RPMI8226 (cell line): ENCODE data around the gene IRX4.
A peak's percentile ranks its signal among the peaks of the same experiment; 100 is the strongest.

Experiments used
- DNase-seq: peaks from one replicate; pipeline ENCODE4 v3.0.0-alpha.2; 2015

The IRX4 gene

GRCh38 chr5:1882337-1883119 is at the start of gene IRX4:
Gene IRX4, minus strand, starts transcription at chr5:1882925. Its CDS starts 278 bp downstream, at chr5:1882647.
- DNase-seq, result no peak

DNA sequence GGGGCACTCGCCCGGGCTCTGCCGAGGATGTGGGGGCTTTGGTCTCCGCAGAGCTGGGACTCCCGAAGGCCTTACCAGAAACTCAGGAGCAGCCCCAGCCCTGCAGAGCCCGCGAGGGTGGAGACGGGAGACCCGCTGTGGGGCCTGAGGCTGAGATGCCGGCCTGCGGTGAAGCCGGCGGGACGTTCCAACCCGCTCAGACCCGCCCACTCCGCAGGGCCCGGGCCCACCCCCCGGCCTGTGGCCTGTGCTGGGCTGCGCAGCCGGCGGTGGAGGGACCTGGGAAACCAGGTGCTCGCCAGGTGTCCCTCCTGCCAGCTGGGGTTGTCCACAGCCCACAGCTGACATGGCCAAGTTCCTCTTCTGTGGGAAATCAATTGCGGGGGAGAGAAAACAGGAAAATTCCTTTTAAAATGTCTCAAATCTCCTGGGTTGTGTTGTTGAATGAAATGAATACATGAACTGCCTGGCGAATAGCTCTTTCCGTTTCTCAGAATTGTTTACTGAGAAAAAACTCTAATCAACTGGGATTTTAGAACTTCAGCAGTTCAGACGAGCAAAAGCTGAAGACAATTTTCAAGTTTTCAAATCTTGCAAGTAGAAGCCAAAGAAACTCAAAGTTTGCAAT is 49.0 kb upstream of the IRX4 start:
- DNase-seq, result peak; percentile 96

GRCh38 chr5:1930880-1931603 is 48.3 kb upstream of the IRX4 start:
- DNase-seq, result peak; percentile 76

DNA sequence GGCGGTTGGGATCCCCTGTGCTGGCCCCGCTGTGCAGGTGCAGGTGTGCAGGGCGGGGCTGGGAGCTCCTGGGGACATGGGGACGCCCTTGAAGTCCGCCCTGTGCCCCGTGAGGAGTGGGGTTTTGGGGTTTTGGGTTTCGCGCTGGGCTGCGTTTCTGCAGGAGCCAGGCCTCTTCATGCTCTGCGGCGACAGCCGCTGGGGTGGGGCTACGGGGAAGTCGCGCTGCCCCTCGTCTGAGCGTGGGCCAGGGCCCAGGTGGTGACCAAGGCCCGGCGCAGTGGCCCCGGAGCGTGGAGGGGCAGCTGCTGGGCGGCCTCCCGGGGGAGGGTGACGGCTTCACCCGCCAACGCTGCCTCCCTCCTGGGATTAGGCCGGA is 47.8 kb upstream of the IRX4 start:
- peak; percentile 93 for DNase-seq

- no peak for DNase-seq
Measured at GRCh38 chr5:1929108-1929991, 46.6 kb upstream of the IRX4 start.

DNA sequence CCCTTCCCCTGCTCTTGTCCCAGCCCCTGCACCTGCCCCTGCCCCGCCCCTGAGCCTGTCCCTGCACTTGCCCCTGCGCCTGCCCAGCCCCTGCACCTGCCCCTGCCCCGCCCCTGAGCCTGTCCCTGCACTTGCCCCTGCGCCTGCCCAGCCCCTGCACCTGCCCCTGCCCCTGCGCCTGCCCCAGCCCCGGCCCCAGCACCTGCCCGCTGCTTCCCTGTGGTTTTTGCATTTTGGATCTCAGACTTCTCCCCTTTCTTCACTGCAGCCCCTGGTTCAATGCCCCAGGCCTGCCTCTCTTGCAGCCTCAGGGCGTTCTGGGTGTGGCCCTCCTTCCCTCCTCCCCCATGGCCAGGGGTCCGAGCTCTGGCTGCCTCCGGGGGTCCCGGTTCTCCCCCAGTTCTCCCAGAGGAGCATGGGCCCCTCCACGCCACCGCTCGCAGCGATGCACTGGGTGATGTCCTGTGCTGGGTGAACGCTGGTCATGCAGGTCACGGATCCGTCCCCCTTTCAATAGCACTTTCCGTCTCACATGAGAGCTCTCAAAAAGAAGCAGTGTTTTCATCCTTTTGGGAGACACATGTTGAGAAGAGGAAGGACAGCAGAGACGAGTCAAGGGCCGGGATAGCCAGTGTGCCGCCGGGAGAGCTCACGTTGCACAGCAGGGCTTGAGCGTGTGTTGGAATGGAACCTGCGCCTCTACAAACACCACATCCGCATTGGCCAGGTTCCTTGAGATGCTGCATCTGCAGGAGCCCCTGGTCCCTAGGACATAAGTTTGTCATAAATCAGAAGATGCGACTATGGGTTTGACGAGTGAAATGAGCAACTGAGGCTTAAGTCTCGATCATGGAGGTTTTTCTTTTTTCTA is 44.0 kb upstream of the IRX4 start:
- DNase-seq, result peak; percentile 68

GRCh38 chr5:1926071-1926440 is 43.3 kb upstream of the IRX4 start:
- DNase-seq, result peak; percentile 84

- DNase-seq, result no peak
Measured at GRCh38 chr5:1925111-1926070, 42.7 kb upstream of the IRX4 start.

DNA sequence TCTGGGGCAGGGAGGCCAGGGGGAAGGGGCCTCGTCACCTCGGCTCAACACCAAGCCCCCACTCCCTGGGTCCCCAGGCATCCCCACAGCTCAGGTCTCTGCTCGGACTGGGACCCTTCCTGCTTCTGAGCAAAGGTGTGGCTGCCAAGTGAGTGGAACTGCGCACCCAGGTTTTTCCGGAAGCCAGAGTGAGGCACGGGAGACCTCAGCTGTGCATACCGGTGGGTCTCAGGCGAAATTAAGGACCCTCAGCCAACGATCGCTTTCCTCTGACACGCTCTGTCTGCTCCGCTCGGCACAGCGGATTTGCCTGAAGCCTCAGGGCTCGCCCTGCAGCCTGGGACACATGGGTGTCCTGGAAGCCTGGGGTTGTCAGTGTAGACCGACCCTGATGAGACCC is 41.0 kb upstream of the IRX4 start:
- DNase-seq, result no peak

GRCh38 chr5:1923341-1923740 is 40.6 kb upstream of the IRX4 start:
- no peak for DNase-seq

DNA sequence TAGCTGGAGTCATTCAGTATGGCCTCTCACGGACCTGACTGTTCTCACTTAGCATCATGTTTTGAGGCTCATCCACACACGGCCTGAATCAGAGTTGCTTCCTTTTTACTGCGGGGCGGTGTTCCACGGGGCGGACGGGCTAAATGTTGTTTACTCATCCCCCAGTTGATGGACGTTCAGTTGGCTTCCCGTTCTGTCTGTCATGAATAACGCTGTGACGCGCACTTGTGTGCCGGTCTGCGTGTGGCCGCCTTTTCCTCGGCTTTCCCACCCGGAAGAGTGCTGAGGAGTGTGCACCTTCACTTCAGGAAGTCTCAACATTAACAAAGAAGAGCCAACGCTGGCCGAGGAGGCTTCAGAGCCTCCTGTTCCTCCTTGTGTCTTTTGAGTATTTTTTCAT is 39.0 kb upstream of the IRX4 start:
- DNase-seq, result no peak

GRCh38 chr5:1919750-1920149 is 37.0 kb upstream of the IRX4 start:
- DNase-seq, result no peak

DNA sequence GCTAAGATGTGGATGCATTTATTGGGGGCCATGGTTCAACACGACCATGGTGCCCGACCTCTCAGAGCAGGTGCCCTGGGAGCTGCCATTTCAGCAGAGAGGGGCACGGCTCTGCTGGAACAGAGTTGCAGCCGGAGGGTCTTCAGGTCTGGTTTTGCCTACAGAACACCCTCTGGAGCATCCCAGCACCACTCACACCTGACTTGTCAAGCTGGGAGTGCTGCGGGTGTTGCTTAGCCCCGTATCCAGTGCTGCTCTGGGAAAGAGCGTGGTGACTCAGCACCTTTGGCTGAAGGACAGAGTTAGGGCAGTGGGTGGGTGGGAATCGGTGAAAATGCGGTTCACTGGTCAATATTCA is 36.5 kb upstream of the IRX4 start:
- no peak for DNase-seq

DNA sequence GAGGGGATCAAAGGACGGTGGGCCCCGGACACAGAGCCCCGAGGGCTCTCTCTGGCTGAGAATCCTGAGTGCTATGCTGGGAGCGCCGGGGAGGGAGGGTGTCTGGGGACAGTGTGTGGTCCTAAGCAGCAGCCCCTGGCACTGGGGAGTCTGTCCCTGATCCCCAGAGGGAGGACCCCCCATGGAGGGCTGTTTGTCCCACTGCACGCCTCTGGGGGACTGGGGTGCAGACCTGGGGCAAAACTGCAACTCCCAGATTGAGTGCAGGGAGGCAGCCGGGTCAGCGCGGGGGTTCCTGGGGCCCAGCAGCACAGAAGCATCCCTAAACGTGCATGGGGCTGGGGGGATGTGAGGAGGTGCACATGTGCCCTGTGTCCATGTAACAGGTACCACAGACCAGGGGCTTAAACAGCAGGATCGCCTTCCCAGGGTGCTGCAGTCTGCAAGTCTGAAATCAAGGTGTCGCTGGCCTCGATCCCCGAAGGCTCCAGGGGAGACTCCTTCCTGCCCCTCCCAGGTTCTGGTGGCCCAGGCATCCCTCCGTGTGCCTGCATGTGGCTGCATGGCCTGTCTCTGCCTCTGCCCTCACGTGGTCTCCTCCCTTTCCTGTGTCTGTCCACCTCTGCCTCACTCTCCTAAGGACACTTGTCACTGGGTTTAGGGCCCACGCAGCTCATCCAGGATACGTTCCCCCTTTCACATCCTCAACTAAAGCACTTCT is 35.9 kb upstream of the IRX4 start:
- DNase-seq, result no peak

DNA sequence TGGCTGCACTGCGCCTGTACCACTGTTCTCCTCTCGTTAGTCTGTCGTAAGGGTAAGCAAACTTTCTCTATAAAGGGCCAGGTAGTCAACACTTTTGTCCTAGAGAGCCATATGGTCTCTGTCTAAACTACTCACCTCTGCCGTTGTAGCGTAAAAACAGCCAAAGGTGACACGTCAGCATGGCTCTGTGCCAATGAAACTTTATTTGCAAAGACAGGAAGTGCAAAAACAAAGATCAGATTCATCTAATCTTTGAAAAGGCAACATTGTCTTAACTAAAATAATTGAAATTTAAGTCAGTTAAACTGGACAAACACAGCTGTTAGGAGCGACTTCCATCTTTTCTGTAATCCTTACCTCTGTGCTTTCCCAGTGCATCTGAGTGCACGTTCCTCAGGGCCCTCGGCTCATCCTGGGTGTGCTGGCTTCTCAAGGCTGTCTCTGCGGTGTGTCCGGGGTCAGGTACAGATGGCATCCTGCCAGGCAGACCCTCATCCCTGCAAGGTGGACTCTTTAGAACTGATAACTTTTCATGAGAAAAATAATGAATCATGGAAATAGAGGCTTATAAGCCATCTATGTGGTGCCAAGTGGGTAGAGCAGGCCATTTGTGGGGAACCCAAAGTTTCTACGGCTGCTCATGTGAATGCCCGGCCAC is 35.2 kb upstream of the IRX4 start:
- peak; percentile 87 for DNase-seq

DNA sequence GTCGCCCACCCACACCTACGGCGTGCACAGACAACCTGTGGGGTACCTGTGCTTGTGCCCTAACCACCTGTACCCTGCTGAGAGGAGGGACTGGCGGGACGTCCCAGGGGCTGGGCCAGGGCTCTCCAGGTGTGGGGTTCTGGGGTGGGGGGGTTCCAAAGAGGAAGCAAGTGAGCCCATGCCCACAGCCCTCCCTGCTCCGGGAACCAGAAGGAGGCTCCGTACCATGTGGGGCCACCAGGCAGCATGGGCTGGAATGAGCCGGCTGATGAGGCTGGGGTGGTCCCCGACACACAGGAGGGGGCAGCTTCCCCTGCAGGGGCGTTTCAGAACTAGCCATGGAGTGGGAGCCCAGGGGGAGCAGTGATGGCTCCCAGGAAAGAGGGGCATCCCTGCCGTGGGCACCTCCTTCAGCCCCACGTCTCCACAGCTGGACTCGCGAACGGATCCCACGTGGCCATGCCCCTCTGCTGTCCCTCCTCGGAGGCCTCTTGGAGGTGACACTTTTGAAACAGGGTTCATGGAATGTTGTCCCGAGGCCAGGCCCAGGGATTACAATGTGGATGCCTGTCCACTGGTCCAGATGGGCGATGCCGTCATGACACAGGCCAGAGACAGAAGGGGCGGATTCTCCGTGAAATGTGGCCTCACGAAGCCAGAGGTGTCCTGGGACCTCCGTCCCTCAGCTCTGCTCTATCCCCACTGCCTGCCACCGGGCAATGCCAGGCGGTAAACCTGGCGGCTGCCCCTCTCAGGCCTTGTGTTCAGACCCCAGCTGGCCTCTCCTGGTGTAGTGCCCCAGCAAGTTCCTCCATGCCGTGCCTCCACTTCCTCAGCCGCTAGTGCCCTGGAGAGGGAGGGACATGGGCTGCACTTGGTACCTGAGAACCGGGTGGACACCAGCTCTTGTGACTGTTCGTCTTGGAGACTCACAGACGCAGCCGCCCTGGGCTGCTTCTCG is 33.6 kb upstream of the IRX4 start:
- no peak for DNase-seq

DNA sequence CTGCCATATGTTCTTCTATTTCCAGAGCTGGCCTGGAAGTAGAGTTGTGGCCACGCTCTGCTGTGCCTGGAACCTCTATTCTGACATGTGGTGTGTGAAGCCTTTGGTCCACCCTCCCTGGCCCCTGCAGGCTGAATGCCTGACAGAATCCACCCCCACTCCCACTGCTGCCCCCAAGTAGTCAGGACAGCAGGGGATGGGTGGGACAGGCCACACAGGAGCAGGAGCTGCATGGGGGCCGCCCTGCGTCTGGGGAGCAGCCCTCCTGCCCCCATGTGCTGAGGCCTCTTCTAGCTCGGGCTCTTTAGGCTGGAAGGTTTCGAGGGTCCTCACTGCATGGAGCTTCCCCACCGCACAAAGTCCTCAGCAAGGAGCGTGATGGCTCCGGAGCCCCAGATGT is 32.6 kb upstream of the IRX4 start:
- DNase-seq, result no peak

DNA sequence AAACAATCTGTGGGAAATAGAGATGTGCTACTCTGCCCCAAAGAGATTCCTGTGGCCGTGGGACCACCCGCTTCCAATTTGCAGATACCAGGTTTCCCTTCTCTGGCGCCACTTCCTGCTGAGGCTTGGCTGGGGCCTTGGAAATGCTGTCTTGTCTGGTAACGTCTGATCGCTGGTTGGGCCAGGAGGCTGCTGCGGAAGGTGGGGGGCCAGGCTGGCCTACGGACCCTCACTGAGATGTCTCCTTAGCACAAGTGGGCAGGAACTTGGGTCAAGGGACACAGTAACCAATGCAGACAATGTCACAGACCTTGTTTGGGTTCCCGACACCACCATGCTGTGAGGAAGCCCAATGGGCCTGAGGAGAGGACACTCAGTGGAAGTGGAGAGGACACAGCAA is 31.7 kb upstream of the IRX4 start:
- no peak for DNase-seq
